ENCODE data around the gene PTRHD1. TPM values are rescaled to one million over a fixed set of nuclear protein-coding genes. Genes with fewer than 3 reads are reported as not detected.
"Not testable (repeated sequence)": the region's sequence is repeated elsewhere in the genome, so short reads cannot be mapped to it uniquely, and the experiment has no call there.

PTRHD1 gene
- total and polyA plus RNA-seq, 2 donors from 2014 or later: 21.7 to 56.4 TPM

GRCh38 chr2:24809316-24810007, 16.3 kb upstream of the PTRHD1 start:
- intact Hi-C loops (cut with DNase I): no loop called here
- DNase-seq (no peak), FAIRE-seq (peak; percentile 38)

GRCh38 chr2:24806661-24807036, 13.5 kb upstream of the PTRHD1 start:
- no peaks in the 10 kb centered on the region for H3K4me1 ChIP-seq (ENCODE audit: control insufficient read depth in 2 of 3, insufficient read depth in 2 of 3, low read depth in 1 of 3, low read length in 3 of 3)
- no peaks in the 10 kb centered on the region for H3K9me3 ChIP-seq (ENCODE audit: control insufficient read depth in 2 of 3, insufficient read depth in 1 of 3, low read length in 3 of 3)
- no peak overlapping the region for H3K4me3 ChIP-seq (ENCODE audit: low read length in 3 of 3)
- no peak overlapping the region for H3K9ac ChIP-seq (ENCODE audit: low read length in 3 of 3)
- H3K27me3 ChIP-seq (ENCODE audit: control insufficient read depth, insufficient read depth, low read length): no peaks in the 10 kb centered on the region
- intact Hi-C loops (cut with DNase I): no loop called here
- H3K36me3 ChIP-seq (ENCODE audit: control insufficient read depth in 2 of 3, insufficient read depth in 3 of 3, low read length in 3 of 3): no peaks in the 10 kb centered on the region
- TF ChIP-seq, protein P1, sequence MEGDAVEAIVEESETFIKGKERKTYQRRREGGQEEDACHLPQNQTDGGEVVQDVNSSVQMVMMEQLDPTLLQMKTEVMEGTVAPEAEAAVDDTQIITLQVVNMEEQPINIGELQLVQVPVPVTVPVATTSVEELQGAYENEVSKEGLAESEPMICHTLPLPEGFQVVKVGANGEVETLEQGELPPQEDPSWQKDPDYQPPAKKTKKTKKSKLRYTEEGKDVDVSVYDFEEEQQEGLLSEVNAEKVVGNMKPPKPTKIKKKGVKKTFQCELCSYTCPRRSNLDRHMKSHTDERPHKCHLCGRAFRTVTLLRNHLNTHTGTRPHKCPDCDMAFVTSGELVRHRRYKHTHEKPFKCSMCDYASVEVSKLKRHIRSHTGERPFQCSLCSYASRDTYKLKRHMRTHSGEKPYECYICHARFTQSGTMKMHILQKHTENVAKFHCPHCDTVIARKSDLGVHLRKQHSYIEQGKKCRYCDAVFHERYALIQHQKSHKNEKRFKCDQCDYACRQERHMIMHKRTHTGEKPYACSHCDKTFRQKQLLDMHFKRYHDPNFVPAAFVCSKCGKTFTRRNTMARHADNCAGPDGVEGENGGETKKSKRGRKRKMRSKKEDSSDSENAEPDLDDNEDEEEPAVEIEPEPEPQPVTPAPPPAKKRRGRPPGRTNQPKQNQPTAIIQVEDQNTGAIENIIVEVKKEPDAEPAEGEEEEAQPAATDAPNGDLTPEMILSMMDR (IDR thresholded peaks at IDR 0.05; ENCODE audit: borderline replicate concordance, extremely low read depth, insufficient read depth): no peak
- no peak overlapping the region for H3K27ac ChIP-seq (ENCODE audit: low read depth in 2 of 2, low read length in 2 of 2)
- FAIRE-seq: no peak
- DNase-seq: no peak

More at GRCh38 chr2:24809316-24810007, 16.3 kb upstream of the PTRHD1 start:
- TF ChIP-seq, protein P1 (IDR thresholded peaks at IDR 0.05; ENCODE audit: borderline replicate concordance, extremely low read depth, insufficient read depth): no peak
- H3K4me3 ChIP-seq (ENCODE audit: low read length in 3 of 3): no peak overlapping the region
- no peaks in the 10 kb centered on the region for H3K36me3 ChIP-seq (ENCODE audit: control insufficient read depth in 2 of 3, insufficient read depth in 3 of 3, low read length in 3 of 3)
- H3K9ac ChIP-seq (ENCODE audit: low read length in 3 of 3): no peak overlapping the region
- H3K4me1 ChIP-seq (ENCODE audit: control insufficient read depth in 2 of 3, insufficient read depth in 2 of 3, low read depth in 1 of 3, low read length in 3 of 3): no peaks in the 10 kb centered on the region
- H3K27ac ChIP-seq (ENCODE audit: low read depth in 2 of 2, low read length in 2 of 2): no peak overlapping the region
- no peaks in the 10 kb centered on the region for H3K27me3 ChIP-seq (ENCODE audit: control insufficient read depth, insufficient read depth, low read length)
- no peaks in the 10 kb centered on the region for H3K9me3 ChIP-seq (ENCODE audit: control insufficient read depth in 2 of 3, insufficient read depth in 1 of 3, low read length in 3 of 3)

DNA sequence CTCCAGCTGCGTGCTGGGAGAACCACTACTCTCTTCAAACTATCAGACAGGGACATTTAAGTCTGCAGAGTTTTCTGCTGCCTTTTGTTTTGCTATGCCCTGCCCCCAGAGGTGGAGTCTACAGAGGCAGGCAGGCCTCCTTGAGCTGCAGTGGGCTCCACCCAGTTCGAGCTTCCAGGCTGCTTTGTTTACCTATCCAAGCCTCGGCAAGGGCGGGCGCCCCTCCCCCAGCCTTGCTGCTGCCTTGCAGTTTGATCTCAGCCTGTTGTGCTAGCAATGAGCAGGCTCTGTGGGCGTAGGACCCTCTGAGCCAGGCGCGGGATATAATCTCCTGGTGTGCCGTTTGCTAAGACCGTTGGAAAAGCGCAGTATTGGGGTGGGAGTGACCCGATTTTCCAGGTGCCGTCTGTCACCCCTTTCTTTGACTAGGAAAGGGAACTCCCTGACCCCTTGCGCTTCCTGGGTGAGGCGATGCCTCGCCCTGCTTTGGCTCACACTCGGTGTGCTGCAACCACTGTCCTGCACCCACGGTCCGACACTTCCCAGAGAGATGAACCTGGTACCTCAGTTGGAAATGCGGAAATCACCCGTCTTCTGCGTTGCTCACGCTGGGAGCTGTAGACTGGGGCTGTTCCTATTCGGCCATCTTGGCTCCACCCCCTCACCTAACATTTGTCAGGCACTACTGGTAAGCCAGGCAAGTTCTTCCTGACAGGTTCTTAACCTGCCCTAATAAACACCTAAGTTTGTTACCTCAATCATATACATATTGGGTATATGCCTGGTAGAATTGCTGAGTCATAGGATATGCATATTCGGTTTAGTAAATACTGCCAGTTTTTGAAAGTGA, 12.8 kb upstream of the PTRHD1 start:
- intact Hi-C loops (cut with DNase I); H3K4me1 ChIP-seq (ENCODE audit: control insufficient read depth in 2 of 3, insufficient read depth in 2 of 3, low read depth in 1 of 3, low read length in 3 of 3); H3K27me3 ChIP-seq (ENCODE audit: control insufficient read depth, insufficient read depth, low read length); H3K9ac ChIP-seq (ENCODE audit: low read length in 3 of 3); DNase-seq; FAIRE-seq; H3K27ac ChIP-seq (ENCODE audit: low read depth in 2 of 2, low read length in 2 of 2); H3K9me3 ChIP-seq (ENCODE audit: control insufficient read depth in 2 of 3, insufficient read depth in 1 of 3, low read length in 3 of 3); H3K36me3 ChIP-seq (ENCODE audit: control insufficient read depth in 2 of 3, insufficient read depth in 3 of 3, low read length in 3 of 3); H3K4me3 ChIP-seq (ENCODE audit: low read length in 3 of 3): not testable (repeated sequence)

GRCh38 chr2:24800487-24800886, 7.3 kb upstream of the PTRHD1 start:
- H3K9me3 ChIP-seq (ENCODE audit: control insufficient read depth in 2 of 3, insufficient read depth in 1 of 3, low read length in 3 of 3); H3K36me3 ChIP-seq (ENCODE audit: control insufficient read depth in 2 of 3, insufficient read depth in 3 of 3, low read length in 3 of 3); H3K4me1 ChIP-seq (ENCODE audit: control insufficient read depth in 2 of 3, insufficient read depth in 2 of 3, low read depth in 1 of 3, low read length in 3 of 3); H3K9ac ChIP-seq (ENCODE audit: low read length in 3 of 3); H3K27me3 ChIP-seq (ENCODE audit: control insufficient read depth, insufficient read depth, low read length); DNase-seq; H3K4me3 ChIP-seq (ENCODE audit: low read length in 3 of 3); intact Hi-C loops (cut with DNase I); H3K27ac ChIP-seq (ENCODE audit: low read depth in 2 of 2, low read length in 2 of 2); FAIRE-seq: not testable (repeated sequence)

Data from kidney (tissue), 14 donors.